HEK293T (cell line): ENCODE data around the gene COPS7A.

Experiments
- BHLHE40 ChIP-seq: fragments of 450-650 bp; IDR thresholded peaks from 2 replicates; pipeline ENCODE4 v1.6.1; 2016; ENCODE audit warnings: mild to moderate bottlenecking, moderate library complexity, borderline replicate concordance
- FOXK2 ChIP-seq: fragments of 450-650 bp; IDR thresholded peaks from 2 replicates; pipeline ENCODE4 v1.6.1; 2016; ENCODE audit warnings: mild to moderate bottlenecking
- LEF1 ChIP-seq: fragments of 450-650 bp; IDR thresholded peaks from 2 replicates; pipeline ENCODE4 v1.6.1; 2017; ENCODE audit warnings: mild to moderate bottlenecking, borderline replicate concordance

GRCh38 chr12:6751767-6752166 is 27.9 kb downstream of the COPS7A start:
- TF ChIP-seq LEF1 = no peak
- no peak for TF ChIP-seq FOXK2
- TF ChIP-seq BHLHE40 = no peak
